HEK293T (cell line): ENCODE results near the gene OR1J2.

Experiments used
- ARNT ChIP-seq: fragments of 450-650 bp; IDR thresholded peaks from 2 replicates; pipeline ENCODE4 v1.6.1; 2017; ENCODE audit warnings: mild to moderate bottlenecking
- BHLHE40 ChIP-seq: fragments of 450-650 bp; IDR thresholded peaks from 2 replicates; pipeline ENCODE4 v1.6.1; 2016; ENCODE audit warnings: mild to moderate bottlenecking, moderate library complexity, borderline replicate concordance
- ELF4 ChIP-seq: fragments of 450-650 bp; IDR thresholded peaks from 2 replicates; pipeline ENCODE4 v1.6.1; 2017; ENCODE audit warnings: antibody characterized with exemption
- FOXA1 ChIP-seq: fragments of 450-650 bp; IDR thresholded peaks from 2 replicates; pipeline ENCODE4 v1.6.1; 2016; ENCODE audit warnings: mild to moderate bottlenecking
- FOXK2 ChIP-seq: fragments of 450-650 bp; IDR thresholded peaks from 2 replicates; pipeline ENCODE4 v1.6.1; 2016; ENCODE audit warnings: mild to moderate bottlenecking
- FOXM1 ChIP-seq: fragments of 450-650 bp; IDR thresholded peaks from 2 replicates; pipeline ENCODE4 v1.6.1; 2017; ENCODE audit warnings: mild to moderate bottlenecking, borderline replicate concordance
- L3MBTL2 ChIP-seq: fragments of 450-650 bp; conservative IDR thresholded peaks from 2 replicates; pipeline ENCODE4 v1.6.1; 2016; ENCODE audit warnings: mild to moderate bottlenecking
- NFRKB ChIP-seq: fragments of 450-650 bp; IDR thresholded peaks from 2 replicates; pipeline ENCODE4 v1.6.1; 2016; ENCODE audit warnings: mild to moderate bottlenecking, moderate library complexity
- SP1 ChIP-seq: fragments of 450-650 bp; IDR thresholded peaks from 2 replicates; pipeline ENCODE4 v1.6.1; 2017
- SUZ12 ChIP-seq: fragments of 450-650 bp; IDR thresholded peaks from 2 replicates; pipeline ENCODE4 v1.6.1; 2016; ENCODE audit warnings: mild to moderate bottlenecking
- TARDBP ChIP-seq: fragments of 450-650 bp; IDR thresholded peaks from 2 replicates; pipeline ENCODE4 v1.6.1; 2016
- ZNF384 ChIP-seq: fragments of 450-650 bp; IDR thresholded peaks from 2 replicates; pipeline ENCODE4 v1.6.1; 2016

- TF ChIP-seq ARNT (no peak), FOXA1 (no peak), FOXK2 (no peak), ELF4 (no peak), BHLHE40 (no peak), TARDBP (no peak), SP1 (no peak), FOXM1 (no peak), L3MBTL2 (no peak), ZNF384 (no peak), SUZ12 (no peak), NFRKB (no peak)
These were observed 32.8 kb upstream of the OR1J2 start, which contains the start of gene OR1J1 for GRCh38 chr9:122477826-122478225.
